Activated gamma-delta T cell treated with anti-CD3 and anti-CD28 coated beads, Interleukin-2, amount 50 U/mL, for 16 hours (primary cell): ENCODE data around the gene GPM6B.

ENCODE experiments used
- DNase-seq: peaks from one replicate; pipeline ENCODE4 v3.0.0-alpha.2; 2020; ENCODE audit warnings: low read depth

The GPM6B gene

GRCh38 chrX:13824746-13825145 lies 7.9 kb upstream of the GPM6B start:
- DNase-seq: no peak

DNA sequence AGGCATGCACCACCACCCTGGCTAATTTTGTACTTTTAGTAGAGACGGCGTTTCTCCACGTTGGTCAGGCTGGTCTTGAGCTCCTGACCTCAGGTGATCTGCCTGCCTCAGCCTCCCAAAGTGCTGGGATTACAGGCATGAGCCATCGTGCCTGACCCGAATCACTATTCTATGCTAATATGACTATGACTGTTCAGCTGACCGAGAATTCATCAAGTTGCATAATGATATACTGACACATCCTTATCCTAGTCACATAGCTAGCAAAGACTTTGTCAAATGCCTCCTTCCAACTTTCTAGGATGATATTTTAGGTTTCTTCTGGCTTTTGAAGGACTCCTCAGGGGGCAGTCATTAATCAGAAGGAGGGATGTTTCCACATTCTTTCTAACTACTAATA lies 4.8 kb upstream of the GPM6B start:
- DNase-seq: no peak

DNA sequence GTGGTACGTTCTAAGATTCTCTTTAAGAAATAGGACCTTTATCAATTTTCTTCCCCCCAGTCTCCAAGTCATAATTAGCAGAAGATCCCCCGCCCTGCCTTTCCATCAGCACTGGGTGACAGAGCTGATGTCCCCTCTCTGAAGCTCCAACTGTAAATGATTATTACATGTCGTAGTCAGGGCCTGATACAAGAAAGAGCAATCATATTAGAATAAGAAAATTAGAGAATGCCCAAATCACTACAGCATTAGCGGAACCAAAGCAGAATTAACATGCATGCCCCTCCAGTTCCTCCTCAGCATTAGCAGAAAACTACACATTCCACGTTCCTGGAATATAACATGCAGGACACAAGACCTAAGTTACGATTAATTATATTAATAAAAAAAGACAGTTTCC lies 717 bp downstream of the GPM6B start:
- no peak for DNase-seq

- no peak for DNase-seq
Measured at GRCh38 chrX:13815664-13816063, 1.2 kb downstream of the GPM6B start.

DNA sequence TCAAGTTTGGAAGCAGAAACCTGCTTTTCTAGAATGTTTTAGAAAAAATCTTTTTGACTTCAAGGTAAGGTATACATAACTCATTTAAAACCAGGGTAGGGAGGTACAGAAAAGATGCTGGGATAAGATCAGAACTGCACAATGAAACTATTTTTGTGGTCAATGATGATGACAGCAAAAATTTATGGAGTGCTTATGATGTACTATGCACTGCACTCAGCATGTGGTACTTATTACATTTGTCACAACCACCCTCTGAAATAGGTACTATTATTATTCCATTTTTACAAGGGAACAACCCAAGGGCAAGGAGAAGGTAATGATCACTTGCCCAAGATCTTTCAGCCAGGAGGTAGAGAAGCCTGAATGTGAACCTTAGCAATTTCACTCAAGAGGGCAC lies 8.0 kb downstream of the GPM6B start:
- no peak for DNase-seq

DNA sequence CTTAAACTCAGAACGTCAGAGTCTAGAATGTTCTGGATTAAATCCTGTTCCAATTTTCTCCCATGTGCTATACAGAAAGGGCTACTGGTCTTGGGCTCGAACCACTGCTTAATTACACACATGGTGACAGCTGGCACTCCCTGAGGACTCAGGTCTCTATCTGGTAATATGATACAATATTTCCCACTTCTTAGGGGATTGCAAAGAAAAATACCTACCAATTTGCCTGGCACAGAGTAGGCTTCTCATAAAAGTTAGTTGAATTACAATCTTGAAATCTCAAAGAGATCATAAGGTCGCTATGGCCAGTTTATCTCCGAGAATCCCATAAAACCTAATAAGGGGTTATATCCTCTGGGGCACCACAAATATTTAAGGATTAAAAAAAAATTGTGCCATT lies 8.6 kb downstream of the GPM6B start:
- no peak for DNase-seq

GRCh38 chrX:13805241-13805640 lies 11.7 kb downstream of the GPM6B start:
- no peak for DNase-seq

DNA sequence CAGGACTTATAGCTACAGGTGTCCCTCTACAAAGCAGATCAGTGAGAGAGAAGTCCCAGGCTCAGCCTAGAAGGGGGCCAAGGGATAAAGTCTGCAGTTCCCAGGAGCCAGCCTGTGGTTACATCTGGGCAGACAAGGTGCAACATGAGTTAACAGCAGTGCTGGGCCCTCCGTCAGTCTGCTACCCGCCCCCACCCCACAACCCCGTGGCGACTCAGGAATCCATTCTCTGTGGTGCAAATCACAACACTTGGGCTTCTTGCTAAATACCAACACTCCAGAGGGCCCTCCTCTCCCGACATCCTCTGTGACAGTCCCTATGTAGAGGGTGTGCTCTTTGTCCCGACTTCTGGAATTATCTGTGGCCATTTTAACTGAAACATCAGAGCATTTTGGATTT lies 13.8 kb downstream of the GPM6B start:
- no peak for DNase-seq

DNA sequence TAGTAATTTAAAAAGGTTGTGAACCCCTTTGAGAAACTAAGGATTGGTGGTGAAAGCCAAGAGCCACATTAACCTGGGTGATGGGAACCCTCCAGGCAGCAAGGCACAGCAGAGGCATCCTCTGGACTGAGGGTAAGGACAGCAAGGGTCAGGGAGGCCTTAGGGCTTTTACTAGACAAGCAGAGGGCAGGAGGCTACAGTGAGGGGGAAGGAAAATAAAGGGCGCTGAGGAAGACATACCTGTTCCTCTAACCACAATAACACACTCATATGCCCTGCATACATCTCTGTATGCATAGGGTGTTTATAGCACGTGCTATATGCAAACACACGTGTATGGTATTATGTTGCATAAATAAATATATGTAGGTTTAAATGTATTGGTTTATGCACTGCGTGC lies 18.7 kb downstream of the GPM6B start:
- no peak for DNase-seq

GRCh38 chrX:13797512-13797911 lies 19.4 kb downstream of the GPM6B start:
- no peak for DNase-seq

GRCh38 chrX:13794417-13794816 lies 22.5 kb downstream of the GPM6B start:
- no peak for DNase-seq

GRCh38 chrX:13793897-13794296 lies 23.0 kb downstream of the GPM6B start:
- DNase-seq: no peak

DNA sequence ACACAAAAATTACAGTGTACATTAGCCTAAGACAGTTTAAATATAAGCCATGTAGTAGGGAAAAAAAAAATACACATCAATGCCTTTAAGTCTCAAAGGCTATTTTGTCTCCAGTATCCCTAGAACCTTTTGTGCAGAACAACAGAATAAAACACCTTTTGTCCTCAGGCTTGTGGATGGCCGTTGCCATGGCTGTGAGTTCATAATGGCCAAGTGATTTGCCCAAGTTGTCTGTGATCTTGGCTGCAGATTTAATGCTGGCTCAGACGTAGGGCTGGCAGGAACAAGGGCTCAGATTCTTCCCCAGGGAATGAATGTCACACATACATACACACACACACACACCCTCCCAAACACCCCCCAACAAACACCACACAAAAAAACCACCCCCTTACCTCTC lies 25.3 kb downstream of the GPM6B start:
- DNase-seq: no peak

- no peak for DNase-seq
Measured at GRCh38 chrX:13791145-13791544, 25.7 kb downstream of the GPM6B start.

- DNase-seq: no peak
Measured at GRCh38 chrX:13790206-13791131, 26.4 kb downstream of the GPM6B start.

- no peak for DNase-seq
Measured at GRCh38 chrX:13786048-13786447, 30.8 kb downstream of the GPM6B start.

- no peak for DNase-seq
Measured at GRCh38 chrX:13780868-13781427, 35.9 kb downstream of the GPM6B start.

GRCh38 chrX:13778916-13779315 lies 38.0 kb downstream of the GPM6B start:
- no peak for DNase-seq

- no peak for DNase-seq
Measured at GRCh38 chrX:13776387-13776786, 40.5 kb downstream of the GPM6B start.

- no peak for DNase-seq
Measured at GRCh38 chrX:13775837-13776236, 41.1 kb downstream of the GPM6B start.

DNA sequence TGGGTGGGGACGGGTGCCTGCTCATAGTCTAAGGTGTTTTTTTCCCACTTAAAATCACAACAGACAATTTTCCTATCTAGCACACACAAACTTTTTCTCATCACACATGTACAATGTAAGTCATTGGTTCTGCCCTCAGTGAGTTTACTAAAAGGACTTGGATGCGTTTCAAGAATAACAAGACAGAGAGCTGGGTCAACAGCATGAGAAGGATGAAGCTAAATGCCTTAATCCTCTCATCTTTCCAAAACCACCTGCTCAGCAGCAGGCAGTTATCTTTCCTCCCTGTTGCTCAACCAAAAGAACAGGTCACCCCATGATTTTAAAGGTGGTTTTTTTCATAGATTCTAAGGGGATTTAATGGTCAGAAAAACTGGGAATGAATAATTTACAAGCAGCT lies 42.2 kb downstream of the GPM6B start:
- DNase-seq: no peak

DNA sequence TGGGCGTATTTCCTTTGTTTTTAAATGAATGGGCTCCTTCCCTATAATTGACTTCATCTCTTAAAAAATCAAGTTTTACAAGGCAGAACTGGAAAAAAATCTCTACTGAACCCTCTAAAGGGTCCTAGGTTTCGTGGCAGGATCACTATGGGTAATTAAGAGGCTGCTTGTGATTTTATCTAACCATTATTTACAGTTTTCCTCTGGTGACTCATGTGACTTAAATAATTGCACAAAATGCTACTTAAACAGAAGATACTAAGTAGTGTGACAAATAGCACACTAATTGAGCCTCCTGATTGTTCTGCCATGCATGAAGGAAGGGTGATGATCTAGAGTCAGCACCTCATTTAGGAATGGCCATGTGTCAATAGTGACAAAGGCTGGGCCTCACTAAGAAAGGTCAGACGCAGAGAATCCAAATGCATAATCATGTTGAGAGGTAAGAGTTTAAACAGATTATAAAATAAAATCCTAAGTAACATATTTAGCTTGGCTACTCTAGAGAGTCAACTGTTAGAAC lies 46.8 kb downstream of the GPM6B start:
- DNase-seq: no peak

DNA sequence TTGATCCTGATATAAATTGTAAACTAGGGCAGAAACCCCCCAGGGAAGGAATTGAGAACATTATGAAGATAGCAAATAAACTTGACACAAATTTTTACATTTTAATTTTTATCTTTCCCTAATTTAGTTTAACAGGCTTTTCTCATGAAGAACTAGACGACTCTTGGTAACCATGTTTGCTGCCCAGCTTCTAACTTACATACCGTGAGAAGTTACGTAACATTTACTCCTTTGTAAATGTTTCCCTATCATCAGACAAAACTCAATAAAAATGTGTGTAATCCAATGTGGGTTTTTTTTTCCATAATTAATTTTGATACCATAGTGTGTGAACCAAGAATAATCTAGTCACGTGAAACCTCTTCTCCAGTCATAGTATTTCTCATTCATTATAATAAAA lies 48.0 kb downstream of the GPM6B start:
- DNase-seq: no peak

DNA sequence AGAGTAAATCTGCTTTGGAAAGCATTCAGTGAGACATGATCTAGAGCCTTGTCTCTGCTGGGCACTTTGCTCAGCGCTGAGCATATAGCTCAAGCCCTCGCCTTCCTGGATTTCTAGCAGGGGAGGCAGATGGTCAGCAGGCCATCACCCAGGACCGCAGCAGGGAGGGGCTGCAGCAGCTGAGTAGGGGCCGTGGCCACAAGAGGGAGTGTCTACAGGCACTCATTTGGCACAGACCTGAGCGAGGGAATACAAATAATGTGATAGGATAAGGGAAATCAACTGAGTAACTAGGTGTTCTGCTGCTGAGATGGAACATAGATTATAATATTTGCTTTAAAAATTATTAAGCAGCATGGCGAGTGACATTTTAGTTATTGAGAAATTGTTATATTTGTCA lies 52.1 kb downstream of the GPM6B start:
- DNase-seq: no peak
